Stimulated activated CD4-positive, alpha-beta T cell treated with anti-CD3 and anti-CD28 coated beads, Interleukin-1b, Interleukin-23, amount 100 ng/mL, for 4 hours (primary cell): ENCODE data around the gene BIRC6.
"Not testable (repeated sequence)": the region's sequence is repeated elsewhere in the genome, so short reads cannot be mapped to it uniquely, and the experiment has no call there.

Experiments
- DNase-seq, 2 donors: peaks; one replicate each; pipeline ENCODE4 v3.0.0-alpha.2; 2020; ENCODE audit warnings: low read depth in 2 of 2

BIRC6 gene

GRCh38 chr2:32452338-32453064, 95.7 kb downstream of the BIRC6 start:
- no peak for DNase-seq

- no peak for DNase-seq
These were observed 96.6 kb downstream of the BIRC6 start for GRCh38 chr2:32453242-32454062.

- no peak for DNase-seq
These were observed 99.0 kb downstream of the BIRC6 start for GRCh38 chr2:32455816-32456215.

- DNase-seq: no peak
These were observed 100.0 kb downstream of the BIRC6 start for GRCh38 chr2:32456808-32457207.

GRCh38 chr2:32457814-32458213, 101.0 kb downstream of the BIRC6 start:
- no peak for DNase-seq

GRCh38 chr2:32460861-32461260, 104.0 kb downstream of the BIRC6 start:
- not testable (repeated sequence) for DNase-seq

GRCh38 chr2:32463110-32463509, 106.3 kb downstream of the BIRC6 start:
- DNase-seq: no peak

GRCh38 chr2:32464431-32464830, 107.6 kb downstream of the BIRC6 start:
- no peak for DNase-seq

- DNase-seq: no peak
These were observed 115.8 kb downstream of the BIRC6 start for GRCh38 chr2:32472605-32473004.

GRCh38 chr2:32474381-32474780, 117.6 kb downstream of the BIRC6 start:
- no peak for DNase-seq

- no peak for DNase-seq
These were observed 122.2 kb downstream of the BIRC6 start for GRCh38 chr2:32478889-32479620.

- DNase-seq: no peak
These were observed 123.2 kb downstream of the BIRC6 start for GRCh38 chr2:32479993-32480392.

- DNase-seq: no peak
These were observed 125.6 kb downstream of the BIRC6 start for GRCh38 chr2:32482471-32482870.

- DNase-seq: no peak
These were observed 128.1 kb downstream of the BIRC6 start for GRCh38 chr2:32484937-32485336.

GRCh38 chr2:32485399-32485798, 128.6 kb downstream of the BIRC6 start:
- DNase-seq: no peak

GRCh38 chr2:32489061-32489460, 132.2 kb downstream of the BIRC6 start:
- no peak for DNase-seq

- DNase-seq: no peak
These were observed 134.5 kb downstream of the BIRC6 start for GRCh38 chr2:32491346-32491745.

- no peak for DNase-seq
These were observed 138.3 kb downstream of the BIRC6 start for GRCh38 chr2:32495139-32495538.

GRCh38 chr2:32496662-32497061, 139.8 kb downstream of the BIRC6 start:
- no peak for DNase-seq

- DNase-seq: no peak
These were observed 141.5 kb downstream of the BIRC6 start for GRCh38 chr2:32498306-32498705.

GRCh38 chr2:32502941-32503340, 146.1 kb downstream of the BIRC6 start:
- no peak for DNase-seq

- DNase-seq: no peak
These were observed 148.2 kb downstream of the BIRC6 start for GRCh38 chr2:32504877-32505478.
